HT-29 (cell line): Measurements from ENCODE around the gene KAT14. TPM values are rescaled to one million over a fixed set of nuclear protein-coding genes. Genes with fewer than 3 reads are reported as not detected.
"Not testable (repeated sequence)": the region's sequence is repeated elsewhere in the genome, so short reads cannot be mapped to it uniquely, and the experiment has no call there.

ENCODE experiments used
- DNase-seq: peaks from one replicate; pipeline ENCODE4 v3.0.0-alpha.2; 2015; ENCODE audit warnings: low spot score
- total RNA-seq: library from RNA; depleted of rRNA; stranded (reverse); fragments of >200 nt; shearing (Covaris generic); gene quantifications from 2 replicates; pipeline ENCODE4 v1.2.3, GENCODE V29; 2014; rRNA removed

KAT14 gene, protein sequence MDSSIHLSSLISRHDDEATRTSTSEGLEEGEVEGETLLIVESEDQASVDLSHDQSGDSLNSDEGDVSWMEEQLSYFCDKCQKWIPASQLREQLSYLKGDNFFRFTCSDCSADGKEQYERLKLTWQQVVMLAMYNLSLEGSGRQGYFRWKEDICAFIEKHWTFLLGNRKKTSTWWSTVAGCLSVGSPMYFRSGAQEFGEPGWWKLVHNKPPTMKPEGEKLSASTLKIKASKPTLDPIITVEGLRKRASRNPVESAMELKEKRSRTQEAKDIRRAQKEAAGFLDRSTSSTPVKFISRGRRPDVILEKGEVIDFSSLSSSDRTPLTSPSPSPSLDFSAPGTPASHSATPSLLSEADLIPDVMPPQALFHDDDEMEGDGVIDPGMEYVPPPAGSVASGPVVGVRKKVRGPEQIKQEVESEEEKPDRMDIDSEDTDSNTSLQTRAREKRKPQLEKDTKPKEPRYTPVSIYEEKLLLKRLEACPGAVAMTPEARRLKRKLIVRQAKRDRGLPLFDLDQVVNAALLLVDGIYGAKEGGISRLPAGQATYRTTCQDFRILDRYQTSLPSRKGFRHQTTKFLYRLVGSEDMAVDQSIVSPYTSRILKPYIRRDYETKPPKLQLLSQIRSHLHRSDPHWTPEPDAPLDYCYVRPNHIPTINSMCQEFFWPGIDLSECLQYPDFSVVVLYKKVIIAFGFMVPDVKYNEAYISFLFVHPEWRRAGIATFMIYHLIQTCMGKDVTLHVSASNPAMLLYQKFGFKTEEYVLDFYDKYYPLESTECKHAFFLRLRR
- 2.6 and 3.6 TPM in 2 replicates for total RNA-seq

DNA sequence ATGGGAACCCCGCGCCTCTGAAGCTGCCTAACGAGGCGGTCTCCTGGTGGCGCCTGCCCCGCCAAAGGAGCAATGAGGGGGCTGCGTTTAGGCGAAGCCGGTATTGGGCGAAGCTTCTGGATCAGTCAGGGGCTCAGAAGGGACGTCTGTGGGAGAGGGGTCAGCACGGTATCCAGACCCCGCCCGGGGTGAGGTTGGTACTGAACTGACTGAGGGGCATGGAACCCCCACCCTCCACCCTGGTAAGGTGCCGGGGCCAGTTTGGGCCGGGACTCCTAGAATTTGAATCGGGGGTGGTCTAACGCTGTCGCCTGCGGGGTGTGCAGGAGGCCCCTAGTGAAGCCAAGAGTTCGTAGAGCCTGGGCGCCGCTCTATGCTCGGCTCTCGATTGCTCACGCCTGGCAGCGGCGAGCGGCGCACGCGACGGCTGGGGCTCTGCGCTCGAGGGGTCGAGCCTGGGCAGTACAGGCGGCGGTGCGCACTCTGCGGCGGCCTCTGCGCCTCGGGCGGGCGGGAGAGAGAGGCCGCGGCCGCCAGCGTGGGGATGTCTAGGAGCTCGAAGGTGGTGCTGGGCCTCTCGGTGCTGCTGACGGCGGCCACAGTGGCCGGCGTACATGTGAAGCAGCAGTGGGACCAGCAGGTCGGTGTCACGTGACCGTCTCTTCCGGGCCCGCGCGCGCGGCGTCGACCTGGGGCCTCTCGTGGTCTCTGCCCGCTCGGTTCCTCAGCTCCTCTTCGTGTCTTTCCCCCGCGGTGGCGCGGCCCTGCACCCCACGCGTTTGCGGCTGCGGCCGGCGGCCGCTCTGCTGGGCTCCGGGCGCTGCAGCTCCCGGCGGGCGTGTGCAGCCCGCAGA, at the start of gene KAT14, which contains the start of gene PET117:
TSS of gene KAT14 (plus strand) at position 452 of the 854 bp plus-strand sequence. CDS start 4,798 bp downstream, outside the sequence.
TSS of gene PET117 (plus strand) at position 452 of the 854 bp plus-strand sequence. CDS start at position 545, 93 bp downstream.
- DNase-seq = peak; percentile 94

DNA sequence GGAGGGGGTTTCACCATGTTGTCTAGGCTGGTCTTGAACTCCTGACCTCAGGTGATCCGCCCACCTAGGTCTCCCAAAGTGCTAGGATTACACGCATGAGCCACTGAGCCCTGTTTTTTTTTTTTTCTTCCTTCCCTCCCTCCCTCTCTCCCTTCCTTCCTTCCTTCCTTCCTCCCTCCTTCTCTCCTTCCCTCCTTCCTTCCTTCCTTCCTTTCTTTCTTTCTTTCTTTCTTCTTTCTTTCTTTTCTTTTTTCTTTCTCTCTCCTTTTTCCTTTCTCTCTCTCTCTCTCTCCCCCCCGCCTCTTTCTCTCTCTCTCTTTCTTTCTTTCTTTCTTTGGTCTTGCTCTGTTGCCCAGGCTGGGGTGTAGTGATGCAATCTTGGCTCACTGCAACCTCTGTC, 49.4 kb upstream of the KAT14 start:
- DNase-seq = not testable (repeated sequence)

DNA sequence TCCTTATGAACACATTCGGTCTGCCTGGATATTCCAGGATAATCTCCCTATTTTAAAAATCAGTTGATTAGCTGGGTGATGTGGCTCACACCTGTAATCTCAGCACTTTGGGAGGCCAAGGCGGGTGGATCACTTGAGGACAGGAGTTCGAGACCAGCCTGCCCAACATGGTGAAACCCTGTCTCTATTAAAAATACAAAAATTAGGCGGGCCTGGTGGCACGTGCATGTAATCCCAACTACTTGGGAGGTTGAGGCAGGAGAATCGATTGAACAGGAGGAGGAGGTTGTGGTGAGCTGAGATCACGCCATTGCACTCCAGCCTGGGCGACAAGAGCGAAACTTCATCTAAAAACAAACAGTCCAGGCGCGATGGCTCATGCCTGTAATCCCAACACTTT, 48.8 kb upstream of the KAT14 start:
- not testable (repeated sequence) for DNase-seq

DNA sequence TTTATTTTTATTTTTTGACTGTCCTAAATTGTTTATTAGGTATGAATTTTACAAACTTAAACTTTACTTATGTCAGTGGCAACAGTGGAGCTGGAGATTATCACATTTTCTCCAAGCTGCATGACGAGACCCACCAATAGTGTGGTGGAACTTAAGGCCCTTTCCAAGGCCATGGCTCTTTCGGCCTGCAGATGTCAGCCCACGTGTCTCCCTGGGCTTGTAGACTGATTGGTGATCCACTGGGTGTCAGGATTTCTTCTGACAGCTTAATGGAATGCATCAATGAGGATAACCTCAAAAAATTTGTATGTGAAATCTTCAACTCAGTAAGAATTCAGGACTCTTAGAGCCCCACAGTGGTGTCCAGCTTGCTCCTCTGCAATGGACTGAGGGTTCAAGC, 47.6 kb upstream of the KAT14 start:
- peak; percentile 19 for DNase-seq

DNA sequence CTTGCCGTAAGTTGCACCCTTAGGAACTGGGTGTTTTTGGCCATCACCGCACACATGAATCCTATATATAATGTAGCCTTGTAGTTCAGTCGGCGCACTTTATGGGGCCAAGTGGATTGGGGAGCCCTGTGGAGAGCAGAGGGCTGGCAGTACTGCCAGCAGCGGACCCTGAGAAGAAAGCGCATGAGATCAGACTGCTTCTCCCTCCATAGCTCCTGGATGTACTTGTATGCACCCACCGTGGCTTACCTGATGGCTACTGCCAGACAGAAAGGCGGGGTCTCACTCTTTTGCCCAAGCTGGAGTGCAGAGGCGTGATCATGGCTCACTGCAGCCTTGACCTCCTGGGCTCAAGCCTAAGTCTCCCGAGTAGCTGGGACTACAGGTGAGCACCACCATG, 47.2 kb upstream of the KAT14 start:
- no peak for DNase-seq

DNA sequence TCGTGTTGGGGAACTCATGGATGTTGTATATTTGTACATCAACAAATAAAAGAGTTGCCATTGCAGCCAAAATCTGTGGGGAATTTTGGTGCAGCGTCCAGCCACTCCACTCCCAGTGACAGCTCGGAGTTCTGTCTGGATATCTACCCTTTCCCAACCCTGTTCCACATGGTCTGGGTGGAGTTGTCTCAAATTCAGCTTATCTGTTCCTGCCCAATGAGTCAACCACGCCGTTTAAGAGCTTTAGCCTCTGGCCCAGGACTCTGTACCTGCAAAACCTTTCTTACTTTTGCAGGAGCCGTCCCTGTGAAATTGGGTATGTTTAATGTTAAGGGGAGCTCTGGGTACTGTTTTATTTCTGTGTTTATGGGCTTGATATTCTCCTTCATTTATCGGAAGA, 46.0 kb upstream of the KAT14 start:
- no peak for DNase-seq

DNA sequence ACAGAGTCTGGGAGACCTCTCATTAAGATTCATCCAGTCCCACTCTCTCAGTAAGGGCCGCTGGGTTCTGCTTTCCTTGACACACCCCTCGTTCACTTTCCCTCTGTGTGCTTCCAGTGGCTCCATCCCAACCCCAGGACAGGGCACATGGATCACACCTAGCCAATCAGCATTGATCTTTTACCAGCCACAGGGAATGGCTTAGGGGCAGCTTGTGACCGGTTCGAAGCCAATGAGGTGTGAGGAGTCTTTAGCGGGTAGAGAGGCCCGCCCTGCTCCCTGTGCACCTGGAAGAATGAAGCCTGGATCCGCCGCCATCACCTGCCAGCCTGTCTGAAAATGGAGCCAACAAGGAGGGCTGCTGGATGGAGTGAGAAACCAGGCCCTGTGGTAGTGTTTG, 44.8 kb upstream of the KAT14 start:
- DNase-seq = no peak

DNA sequence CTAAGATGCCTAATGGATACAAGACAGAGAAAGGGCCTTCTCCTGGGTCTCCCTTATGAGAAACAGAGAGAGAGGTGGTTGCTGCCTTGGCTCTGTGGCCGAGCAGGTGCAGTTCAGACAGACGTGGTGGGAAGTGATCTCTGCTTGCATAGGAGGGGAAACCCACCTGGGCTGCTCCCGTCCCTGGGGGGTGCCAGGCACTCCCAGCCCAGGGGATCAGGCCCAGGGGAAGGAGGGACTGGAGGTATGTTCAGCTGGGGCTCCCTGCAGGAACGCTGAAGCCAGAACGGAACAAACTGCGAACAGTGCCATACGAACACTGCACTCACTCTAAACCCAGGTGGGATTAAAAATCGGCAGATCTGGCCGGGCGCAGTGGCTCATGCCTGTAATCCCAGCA, 44.3 kb upstream of the KAT14 start:
- DNase-seq = no peak

DNA sequence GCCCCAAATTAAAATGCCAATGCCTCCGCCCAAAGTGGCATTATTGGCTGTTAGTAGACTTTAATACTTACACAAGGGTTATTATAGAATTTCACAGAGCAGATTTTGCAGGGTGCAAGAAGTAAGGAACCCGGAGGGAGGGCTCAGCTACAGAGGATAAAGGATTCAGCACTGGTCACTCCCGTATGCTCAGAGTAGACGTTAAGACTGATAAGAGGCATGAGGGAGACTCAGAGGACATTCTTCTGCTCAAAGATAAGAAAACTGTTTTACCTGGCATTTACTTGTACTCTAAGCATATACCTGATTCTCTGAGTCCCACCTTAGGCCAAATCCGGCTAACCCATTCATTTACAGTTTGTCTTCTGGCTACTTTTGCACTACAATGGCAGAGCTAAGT, 43.5 kb upstream of the KAT14 start:
- no peak for DNase-seq

DNA sequence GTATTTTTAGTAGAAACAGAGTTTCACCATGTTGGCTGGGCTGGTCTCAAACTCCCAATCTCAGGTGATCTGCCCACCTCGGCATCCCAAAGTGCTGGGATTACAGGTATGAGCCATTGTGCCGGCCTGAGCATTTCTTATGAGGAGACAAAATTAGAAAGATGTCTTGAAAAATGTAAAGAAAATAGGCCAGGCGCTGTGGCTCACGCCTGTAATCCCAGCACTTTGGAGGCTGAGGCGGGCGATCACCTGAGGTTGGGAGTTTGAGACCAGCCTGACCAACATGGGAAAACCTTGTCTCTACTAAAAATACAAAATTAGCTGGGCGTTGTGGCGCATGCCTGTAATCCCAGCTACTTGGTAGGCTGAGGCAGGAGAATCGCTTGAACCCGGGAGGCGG, 37.1 kb upstream of the KAT14 start:
- DNase-seq = not testable (repeated sequence)

DNA sequence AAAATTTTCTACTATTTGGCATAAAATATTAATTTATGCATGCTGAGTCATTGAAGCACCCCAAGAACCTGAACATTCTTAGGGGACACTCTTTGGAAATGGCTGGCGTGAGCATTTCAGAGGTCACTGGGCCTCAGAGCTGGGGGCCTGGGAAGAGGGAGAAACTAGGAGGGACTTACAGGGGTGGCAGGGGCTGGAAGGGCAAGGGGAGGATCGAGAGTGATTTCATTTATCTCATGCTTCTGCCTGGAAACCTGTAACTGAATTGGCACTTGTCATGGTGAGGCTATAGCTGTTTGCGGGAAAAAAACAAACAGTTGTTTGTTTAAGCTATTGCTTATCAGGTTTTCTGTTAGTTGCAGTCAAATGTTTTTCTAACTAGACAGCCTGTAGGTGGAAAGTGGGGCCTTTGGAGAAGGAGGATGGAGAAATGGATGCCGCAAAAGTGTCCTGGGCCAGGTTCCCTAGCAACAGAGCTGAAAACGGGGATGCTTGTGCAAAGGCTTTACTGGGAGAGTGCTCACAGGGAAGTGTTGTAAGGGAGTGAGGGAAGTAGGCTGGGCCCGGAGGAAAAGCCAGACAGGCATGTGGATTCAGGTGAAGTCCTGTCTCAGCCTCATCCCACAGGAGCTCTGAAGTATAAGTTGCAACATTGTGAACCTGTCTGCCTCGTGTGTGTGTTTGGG, 36.4 kb upstream of the KAT14 start:
- DNase-seq = no peak

DNA sequence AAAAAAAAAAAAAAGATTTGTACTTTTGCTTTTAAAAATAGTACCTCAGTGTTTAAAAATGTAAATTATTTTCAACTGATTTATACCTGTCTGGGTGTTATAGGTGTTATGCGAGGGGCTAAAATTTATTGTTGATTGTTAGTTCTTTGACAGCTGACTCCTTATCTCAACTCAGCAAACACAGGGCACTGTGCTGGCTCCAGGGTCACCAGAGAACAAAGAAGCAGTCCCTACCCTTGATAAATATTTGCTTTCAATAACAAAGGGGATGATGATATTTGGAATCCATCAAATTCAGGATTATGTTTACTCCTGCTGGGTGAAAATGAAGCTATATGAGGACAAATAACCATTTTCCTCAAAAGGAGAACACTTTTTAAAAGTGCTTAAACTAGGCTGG, 34.2 kb upstream of the KAT14 start:
- no peak for DNase-seq

DNA sequence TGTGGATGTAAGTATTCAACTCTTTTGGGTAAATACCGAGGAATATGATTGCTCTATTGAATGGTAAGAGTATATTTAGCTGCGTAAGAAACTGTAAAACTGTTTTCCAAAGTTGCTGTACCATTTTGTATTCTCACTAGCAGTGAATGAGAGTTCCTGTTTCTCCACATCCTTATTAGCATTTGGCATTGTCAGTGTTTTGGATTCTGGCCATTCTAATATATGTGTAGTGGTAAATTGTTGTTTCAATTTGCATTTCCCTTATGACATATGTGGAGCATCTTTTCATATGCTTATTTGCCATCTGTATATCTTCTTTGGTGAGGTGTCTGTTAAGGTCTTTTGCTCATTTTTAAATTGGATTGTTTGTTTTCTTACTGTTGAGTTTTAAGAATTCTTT, 29.3 kb upstream of the KAT14 start:
- no peak for DNase-seq

DNA sequence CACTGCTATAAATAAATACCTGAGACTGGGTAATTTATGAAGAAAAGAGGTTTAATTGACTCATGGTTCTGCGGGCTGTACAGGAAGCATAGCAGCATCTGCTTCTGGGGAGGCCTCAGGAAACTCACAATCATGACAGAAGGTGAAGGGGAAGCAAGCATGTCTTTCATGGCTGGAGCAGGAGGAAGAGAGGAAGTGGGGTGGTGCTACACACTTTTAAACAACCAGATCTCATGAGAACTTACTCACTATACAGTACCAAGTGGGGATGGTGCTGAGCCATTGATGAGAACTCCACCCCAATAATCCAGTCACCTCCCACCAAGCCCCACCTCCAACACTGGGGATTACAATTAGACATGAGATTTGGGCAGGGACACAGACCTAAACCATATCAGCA, 9.1 kb upstream of the KAT14 start:
- DNase-seq = not testable (repeated sequence)

DNA sequence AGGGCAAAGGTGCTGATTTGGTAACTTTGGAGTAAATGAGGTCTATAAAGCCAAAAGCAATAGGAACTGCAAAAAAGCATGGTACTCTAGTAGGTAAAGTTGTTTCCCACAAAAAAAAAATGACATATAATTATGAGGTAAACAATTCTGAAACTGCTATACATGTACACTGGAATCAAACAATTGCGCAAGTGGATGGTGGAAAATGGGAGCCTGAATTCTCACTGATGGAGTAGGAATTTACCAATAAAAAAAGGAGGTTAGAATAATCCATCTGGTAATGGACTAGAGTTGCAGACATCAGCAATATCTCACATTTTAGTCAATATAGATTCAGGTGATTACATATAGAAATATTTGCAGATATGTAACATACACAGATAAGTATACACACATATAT, 5.0 kb upstream of the KAT14 start:
- no peak for DNase-seq

DNA sequence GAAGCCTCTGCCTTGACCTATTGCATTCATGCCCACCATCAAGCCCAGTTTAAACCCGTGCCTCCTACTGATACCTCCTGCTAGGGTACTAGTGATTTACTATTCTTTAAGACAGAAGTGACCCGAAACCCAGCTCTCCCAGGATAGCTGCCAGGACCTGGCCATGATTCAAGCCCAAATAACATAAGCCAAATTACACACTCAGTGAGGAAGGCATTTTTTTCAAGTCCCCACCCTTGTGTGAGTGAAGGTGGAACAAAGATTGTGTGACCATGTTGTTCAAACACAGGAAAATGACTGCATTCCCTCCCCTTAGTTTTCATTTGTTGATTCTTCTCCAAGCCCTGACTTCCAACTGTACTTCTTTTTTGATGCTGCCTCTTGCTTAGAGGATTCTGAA, 3.7 kb upstream of the KAT14 start:
- DNase-seq = no peak

DNA sequence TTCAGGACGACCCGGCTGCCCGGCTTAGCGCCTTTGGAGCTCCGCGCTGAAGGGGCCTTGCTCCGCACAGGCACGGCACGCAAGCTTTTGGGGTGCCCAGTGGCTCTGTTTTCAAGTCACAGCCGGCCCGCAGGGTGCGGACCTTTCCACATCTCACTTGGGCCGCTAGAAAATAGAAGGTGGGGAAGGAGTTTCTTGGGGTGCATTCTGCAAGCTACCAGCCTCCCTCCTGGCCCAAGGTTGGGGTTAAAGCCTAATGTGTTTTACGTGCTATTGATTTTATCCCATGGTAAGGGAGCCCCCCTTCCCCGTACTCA, 561 bp downstream of the KAT14 start:
- DNase-seq = no peak

DNA sequence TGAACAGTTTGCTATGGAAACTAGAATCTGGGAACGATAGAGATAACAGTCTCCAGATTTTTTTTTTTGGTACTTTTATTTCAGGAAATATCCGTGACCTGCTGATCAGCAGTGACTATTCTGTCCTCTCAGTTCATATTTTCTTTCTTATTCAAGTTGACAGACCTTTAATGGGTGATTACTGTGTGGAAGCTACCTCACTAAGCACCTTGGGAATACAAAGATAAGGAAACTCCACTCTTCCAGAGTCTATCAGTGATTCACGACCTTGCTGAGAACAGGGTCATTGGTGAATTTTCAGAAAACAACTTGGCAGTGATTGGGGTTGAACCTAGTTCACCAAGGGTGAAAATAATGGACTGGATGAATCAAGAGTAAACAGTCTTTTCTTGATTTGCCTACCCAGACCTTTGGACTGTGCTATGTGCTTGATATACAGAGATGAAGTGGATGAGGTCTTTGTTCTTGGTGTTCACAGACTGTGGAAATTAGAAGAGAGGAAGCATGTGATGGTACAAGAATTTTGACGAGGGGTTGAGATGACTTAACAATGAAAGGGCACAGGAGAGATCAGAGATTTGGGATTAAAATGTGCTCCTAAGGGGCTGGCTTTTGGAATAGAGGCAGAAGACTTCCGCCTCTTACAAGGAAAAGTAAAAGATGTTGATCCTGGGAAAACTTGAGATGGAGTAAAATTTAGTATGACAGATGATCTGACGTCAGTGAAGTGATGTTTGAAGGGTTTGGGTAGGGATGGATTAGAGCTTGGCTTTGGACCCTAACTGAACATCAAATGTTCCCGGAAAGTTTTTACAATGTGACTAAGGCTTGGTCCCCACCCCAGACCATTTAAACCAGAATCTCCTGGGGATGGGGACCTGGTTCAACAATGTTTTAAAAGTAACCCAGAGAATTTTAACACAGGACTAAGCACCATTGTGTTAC, 1.2 kb downstream of the KAT14 start:
- DNase-seq = peak; percentile 7

DNA sequence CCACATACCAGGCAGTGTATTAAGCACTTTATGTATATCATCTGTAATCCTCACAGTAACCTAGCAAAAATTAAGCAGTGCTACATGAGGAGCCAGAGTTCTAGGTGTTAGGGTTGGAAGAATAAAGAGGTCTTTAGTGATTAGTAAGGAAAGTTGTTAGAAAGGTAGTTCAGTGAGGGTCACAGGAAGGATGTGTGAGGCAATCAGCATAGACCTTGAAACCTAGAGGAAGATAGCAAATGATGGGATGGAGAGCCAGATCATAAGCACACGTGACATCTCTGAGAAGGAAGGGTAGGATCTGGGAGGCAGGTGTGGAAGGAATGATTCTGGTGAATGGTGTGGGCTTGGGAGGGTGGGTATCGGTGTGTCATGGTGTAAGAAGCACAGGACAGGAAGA, 2.2 kb downstream of the KAT14 start:
- DNase-seq = no peak

DNA sequence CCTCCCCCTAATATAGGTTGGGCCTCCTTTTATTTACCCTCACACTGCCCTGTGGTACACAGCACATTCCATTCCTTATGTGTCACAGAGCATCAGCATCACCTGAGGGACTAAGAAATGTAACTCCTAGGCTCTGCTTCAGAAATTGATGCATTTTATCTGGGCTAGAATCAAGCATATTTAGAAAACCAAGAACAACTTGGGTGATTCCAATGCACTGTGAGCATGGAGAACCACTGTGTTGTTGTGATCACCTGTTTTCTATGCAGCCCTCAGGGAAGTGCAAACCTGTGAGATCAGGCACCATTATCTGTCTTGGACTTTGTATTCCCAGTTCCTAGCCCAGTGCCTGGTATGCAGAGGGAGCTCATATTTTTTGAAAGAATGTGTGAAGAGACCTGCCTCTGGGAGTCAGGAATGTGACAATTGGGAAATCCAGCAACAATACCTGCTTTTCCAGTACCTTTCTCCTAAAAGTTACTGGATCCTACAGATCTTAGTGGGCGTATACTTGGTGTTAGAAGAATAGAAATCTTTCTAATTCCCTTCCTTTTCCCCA, 7.0 kb downstream of the KAT14 start:
- peak; percentile 25 for DNase-seq
